GM18511 (cell line): ENCODE measurements around the gene EFHD2.
"Not testable (repeated sequence)": the region's sequence is repeated elsewhere in the genome, so short reads cannot be mapped to it uniquely, and the experiment has no call there.

Experiments
- ATAC-seq: cut with Tn5 transposase; IDR thresholded peaks from one replicate; pipeline ENCODE4 v1.9.1; 2021; ENCODE audit warnings: mild to moderate bottlenecking, moderate library complexity; ENCODE audit not compliant: unreplicated experiment

Gene EFHD2

DNA sequence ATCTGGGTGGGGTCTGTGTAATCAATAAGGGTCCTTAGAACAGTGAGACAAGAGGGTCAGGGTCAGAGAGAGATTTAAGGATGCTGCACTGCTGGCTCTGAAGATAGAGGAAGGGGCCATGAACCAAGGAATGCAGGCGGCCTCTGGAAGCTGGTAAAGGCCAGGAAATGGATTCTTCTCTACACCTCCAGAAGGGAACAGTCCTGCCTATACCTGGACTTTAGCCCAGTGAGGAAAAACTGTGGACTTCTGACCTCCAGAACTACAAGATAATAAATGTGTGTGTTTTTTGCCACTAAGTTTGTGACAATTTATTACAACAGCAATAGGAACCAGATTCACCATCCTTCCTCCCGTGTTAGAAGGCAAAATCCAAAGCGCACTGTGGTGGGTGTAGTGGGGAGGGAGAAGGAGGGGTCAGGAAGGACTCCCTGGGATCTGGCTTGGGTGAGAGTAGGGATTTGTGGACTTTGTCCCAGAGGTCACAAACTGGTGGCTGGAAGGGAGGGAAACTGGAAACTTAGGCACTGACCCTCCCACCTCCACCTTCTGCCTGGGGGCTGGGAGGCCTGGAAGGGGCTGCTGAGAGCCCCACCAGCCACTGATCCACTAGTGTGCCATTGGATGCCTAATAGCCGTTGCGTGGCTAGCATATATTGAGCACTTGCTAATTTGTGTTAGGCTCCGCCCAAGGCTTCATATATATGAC lies 41.5 kb downstream of the EFHD2 start:
- no peak for ATAC-seq

DNA sequence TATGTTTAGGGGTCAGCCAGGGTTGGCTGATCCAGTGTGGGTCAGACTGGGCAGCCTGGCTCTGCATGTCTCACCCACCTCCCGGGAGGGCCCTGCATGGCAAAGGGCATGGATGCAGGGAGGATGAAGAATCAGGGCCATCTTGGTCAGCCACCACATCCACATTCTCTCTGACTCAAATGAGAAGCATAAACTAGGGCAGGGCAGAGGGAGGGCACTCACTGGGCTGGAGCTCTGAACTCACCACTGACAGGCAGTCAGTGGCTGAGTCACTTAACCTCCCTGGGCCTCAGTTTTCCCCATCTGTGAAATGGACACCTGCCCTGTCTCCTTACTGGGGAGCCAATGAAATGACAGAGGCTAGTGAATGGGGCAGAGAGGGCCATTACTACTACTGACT lies 42.5 kb downstream of the EFHD2 start:
- ATAC-seq, result no peak

DNA sequence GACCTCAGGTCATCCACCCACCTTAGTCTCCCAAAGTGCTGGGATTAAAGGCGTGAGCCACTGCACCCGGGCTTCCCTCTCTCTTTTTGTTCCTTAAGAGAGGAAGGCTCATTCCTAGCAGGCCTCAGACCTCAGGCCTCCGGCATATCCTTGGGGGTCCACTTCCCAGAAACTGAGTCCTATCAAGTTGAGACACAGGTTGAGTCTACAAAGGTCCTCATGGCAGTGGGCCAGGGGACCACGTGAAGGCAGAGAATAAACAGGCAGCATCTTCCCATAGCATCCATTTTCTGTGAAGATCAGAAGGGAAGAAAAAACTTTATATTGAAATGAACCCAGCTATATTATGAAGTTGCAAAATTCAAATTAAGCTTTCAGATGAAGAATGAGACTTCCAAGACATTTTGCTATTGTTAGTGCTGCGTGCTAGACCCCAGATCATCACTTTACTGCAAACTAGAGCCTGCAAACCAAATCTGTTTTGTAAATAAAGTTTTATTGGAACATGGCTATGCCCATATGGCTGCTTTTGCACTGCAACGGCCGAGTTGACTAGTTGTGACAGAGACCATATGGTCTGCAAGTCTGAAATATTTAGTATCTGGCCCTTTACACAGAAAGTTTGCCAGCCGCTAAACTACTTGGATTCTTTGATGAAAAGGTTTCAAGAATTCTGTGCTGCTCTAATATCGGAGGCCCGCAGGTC lies 43.3 kb downstream of the EFHD2 start:
- ATAC-seq, result no peak

GRCh38 chr1:15453734-15454133 lies 44.0 kb downstream of the EFHD2 start:
- ATAC-seq, result no peak

GRCh38 chr1:15454256-15454655 lies 44.6 kb downstream of the EFHD2 start:
- ATAC-seq, result no peak

- no peak for ATAC-seq
Measured at GRCh38 chr1:15455522-15455921, 45.8 kb downstream of the EFHD2 start.

DNA sequence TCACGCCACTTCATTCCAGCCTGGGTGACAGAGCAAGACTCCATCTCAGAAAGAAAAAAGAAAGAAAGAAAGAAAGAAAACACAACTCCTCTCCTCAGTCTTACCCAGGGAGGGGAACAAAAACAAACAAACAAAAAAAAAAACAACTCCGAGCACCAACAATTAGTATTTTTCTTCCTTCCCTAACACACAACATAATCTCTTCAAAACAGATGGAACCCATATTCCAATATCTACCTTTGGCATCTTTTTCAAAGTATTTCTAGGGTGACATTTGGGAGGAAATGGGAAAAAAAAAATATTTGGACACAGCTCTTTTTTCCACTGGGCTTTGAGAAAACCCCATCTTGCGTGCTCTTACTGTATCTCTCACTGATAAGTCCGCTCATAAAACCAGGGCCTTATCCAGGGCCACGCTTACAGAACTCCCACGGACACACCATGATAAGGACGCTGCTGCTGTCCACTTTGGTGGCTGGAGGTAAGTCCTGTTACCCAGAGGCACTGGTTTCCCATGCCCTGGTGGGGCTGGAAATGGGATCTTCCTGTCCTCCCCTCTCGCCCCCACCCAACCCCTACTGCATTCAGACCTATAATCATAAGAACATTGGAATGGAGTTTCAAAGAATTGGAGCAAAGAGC lies 46.7 kb downstream of the EFHD2 start, which contains the start of gene CELA2A:
CELA2A (plus strand) TSS at position 420 of the 642 bp plus-strand sequence; CDS start at position 442, 22 bp downstream.
- ATAC-seq, result no peak

GRCh38 chr1:15457585-15457984 lies 47.9 kb downstream of the EFHD2 start:
- ATAC-seq, result no peak

DNA sequence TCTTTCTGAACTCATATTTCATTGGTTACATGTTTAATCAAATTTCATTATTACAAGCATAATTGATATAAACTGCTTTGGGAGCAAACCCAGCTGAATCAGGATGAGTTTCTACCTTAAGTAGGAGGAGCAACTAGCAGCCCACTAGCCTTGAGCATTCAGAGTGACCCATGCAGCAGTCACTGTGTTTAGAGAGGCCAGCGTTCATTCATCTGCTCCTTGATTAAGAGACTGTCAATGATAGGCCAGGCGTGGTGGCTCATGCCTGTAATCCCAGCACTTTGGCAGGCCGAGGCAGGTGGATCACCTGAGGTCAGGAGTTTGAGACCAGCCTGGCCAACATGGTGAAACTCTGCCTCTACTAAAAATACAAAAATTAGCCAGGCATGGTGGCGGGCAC lies 48.7 kb downstream of the EFHD2 start:
- not testable (repeated sequence) for ATAC-seq

- no peak for ATAC-seq
Measured at GRCh38 chr1:15459771-15460707, 50.4 kb downstream of the EFHD2 start.

- no peak for ATAC-seq
Measured at GRCh38 chr1:15460708-15461095, 51.0 kb downstream of the EFHD2 start.

GRCh38 chr1:15463064-15463800 lies 53.5 kb downstream of the EFHD2 start:
- ATAC-seq, result not testable (repeated sequence)

GRCh38 chr1:15463926-15464322 lies 54.2 kb downstream of the EFHD2 start:
- not testable (repeated sequence) for ATAC-seq

GRCh38 chr1:15465674-15466073 lies 56.0 kb downstream of the EFHD2 start:
- ATAC-seq, result no peak

GRCh38 chr1:15466955-15467625 lies 57.4 kb downstream of the EFHD2 start:
- not testable (repeated sequence) for ATAC-seq

DNA sequence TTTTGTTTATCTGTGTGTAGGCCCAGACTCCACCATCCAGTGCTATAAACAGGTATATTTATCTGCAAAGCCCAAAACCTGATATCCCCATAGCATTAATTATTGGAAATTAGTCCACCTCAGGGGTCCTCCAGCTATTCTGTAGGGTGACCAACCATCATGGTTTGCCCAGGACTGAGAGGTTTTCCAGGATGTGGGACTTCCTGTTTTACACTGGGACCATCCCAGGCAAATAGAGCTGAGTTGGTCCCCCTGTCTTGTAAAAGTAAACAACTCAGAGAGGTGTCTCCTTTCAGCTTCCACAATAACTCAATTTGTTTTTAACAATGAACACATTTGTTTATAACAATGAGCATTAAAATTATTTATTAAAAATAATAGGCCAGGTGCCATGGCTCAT lies 58.5 kb downstream of the EFHD2 start:
- ATAC-seq, result no peak

- ATAC-seq, result no peak
Measured at GRCh38 chr1:15469361-15469760, 59.7 kb downstream of the EFHD2 start.

DNA sequence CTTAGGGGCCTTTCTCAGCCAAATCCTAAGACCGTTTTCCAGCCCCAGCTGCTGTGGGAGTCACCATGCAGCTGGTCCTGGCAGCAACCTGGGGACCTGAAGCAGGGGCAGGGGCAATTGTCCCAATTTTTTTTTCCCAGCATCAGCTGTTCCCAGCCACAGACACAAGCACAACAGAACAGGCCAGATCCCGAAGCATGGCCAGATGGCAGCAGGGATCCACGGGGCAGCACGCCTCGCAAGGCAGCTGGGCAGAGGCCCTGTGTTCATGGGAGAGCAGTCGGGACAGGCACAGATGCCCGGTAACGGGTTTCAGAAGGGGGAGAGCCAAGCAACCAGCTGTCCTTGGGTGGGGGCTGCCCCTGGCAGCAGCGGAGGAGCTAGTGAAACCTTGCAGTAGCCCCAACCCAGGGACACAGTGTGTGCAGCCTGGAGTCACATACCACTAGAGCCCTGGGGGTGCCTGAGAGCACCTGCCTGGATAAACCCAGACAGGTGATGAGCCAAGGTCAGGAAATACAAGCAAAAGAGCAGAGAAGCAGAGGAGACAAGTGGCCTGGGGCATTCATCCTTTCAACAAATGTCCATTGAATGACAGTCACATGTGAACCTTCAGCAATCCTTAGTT lies 60.2 kb downstream of the EFHD2 start:
- ATAC-seq, result not testable (repeated sequence)

GRCh38 chr1:15471067-15471466 lies 61.4 kb downstream of the EFHD2 start:
- not testable (repeated sequence) for ATAC-seq
